Measurements from ENCODE around the gene ZNRF2.

The ZNRF2 gene

DNA sequence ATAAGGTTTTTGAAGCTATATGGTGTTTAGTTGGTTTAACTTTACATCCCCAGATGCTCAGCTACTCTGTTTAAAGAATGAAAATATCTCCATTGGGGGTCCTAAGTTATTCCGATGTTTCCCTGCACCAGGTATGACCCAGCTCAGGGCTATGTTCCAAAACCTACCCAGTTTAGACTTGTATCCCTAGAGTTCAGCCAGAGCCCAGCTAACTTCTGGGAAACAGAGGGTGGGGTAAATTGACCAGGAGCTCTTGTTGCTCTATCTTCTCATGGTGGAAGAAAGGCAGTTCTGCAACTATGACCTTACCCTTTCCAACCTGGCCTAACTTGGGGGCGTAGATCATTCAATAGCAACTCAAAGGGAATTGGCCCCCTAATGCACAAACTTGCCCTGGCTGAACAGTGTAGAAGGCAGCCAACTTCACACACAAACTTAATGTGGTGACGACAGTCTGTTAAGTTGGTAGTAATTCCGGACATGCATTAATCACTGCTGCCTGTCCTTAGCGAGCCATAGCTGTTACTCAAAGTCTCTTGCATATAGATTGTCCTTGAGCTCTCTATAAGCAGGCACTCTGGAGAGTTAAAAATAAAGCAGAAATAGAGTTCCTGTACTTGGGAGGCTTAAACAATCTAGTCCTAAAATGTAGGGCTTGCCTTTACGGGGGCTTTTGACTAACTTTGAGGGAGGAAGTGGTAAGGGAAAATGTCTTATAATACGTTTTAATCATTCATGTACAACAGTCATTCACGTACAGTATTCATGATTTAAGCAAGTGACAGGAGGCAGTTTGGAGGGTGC is 5.3 kb upstream of the ZNRF2 start:
- no peak overlapping the region for H3K4me3 ChIP-seq (ENCODE audit: low read length)
- DNase-seq (ENCODE audit: low read depth) = no peak
- TF ChIP-seq, protein P1, sequence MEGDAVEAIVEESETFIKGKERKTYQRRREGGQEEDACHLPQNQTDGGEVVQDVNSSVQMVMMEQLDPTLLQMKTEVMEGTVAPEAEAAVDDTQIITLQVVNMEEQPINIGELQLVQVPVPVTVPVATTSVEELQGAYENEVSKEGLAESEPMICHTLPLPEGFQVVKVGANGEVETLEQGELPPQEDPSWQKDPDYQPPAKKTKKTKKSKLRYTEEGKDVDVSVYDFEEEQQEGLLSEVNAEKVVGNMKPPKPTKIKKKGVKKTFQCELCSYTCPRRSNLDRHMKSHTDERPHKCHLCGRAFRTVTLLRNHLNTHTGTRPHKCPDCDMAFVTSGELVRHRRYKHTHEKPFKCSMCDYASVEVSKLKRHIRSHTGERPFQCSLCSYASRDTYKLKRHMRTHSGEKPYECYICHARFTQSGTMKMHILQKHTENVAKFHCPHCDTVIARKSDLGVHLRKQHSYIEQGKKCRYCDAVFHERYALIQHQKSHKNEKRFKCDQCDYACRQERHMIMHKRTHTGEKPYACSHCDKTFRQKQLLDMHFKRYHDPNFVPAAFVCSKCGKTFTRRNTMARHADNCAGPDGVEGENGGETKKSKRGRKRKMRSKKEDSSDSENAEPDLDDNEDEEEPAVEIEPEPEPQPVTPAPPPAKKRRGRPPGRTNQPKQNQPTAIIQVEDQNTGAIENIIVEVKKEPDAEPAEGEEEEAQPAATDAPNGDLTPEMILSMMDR (conservative IDR thresholded peaks at IDR 0.05; ENCODE audit: low read depth, low read length) = no peak

DNA sequence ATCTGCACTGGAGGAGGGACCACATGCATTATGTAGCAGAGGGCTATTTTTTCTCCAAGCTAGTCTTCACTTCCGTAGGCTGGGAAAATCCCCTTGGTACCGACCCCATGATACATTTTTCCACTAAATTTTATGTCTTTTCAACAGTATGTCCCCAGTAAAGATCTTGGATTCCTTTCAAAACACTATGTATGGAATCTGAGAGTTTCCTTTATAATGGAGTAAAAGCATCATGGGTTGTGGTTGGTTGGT is 4.8 kb upstream of the ZNRF2 start:
- DNase-seq (ENCODE audit: low read depth) = no peak
- TF ChIP-seq, protein P1 (conservative IDR thresholded peaks at IDR 0.05; ENCODE audit: low read depth, low read length) = no peak
- no peak overlapping the region for H3K4me3 ChIP-seq (ENCODE audit: low read length)

DNA sequence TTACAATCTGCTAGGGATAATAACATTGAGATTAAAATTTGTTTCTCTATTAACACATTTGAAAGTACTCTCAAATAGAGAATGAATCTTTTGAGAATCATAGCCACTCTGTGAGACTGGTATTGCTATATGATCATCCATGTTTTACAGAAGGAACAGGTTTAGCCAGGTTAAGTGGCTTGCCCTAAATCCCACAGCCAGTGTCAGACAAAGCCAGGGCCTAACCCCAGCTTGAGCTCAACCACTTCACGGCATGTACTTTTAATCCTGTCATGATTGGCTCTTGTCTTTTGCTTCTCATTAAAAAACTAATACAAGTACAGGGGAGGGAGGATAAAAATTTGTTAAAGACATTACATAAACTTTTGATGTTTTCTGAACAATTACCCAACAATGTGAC is 3.8 kb upstream of the ZNRF2 start:
- DNase-seq (ENCODE audit: low read depth) = no peak
- TF ChIP-seq, protein P1 (conservative IDR thresholded peaks at IDR 0.05; ENCODE audit: low read depth, low read length) = no peak
- H3K4me3 ChIP-seq (ENCODE audit: low read length) = no peak overlapping the region

GRCh38 chr7:30281263-30281662 is 3.1 kb upstream of the ZNRF2 start:
- no peak overlapping the region for H3K4me3 ChIP-seq (ENCODE audit: low read length)
- TF ChIP-seq, protein P1 (conservative IDR thresholded peaks at IDR 0.05; ENCODE audit: low read depth, low read length) = no peak
- no peak for DNase-seq (ENCODE audit: low read depth)

DNA sequence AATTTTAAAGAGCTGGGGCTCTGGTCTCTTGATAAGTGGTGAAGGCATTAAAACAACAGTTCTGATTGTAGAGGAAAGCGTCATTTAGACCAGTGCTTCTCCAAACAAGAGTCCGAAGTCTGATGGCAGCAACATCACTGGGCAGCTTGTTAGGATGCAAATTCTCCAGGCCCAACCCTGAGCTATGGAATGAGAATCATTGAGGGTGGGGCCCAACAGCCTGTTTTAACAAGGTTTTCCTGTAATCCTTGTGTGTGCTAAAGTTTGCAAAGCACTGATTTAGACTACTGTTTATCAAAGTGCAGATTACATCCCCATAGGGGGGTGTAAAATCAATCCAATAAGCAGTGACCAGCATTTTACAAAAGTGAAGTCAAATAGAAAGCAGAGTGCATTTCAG is 2.6 kb upstream of the ZNRF2 start:
- H3K4me3 ChIP-seq (ENCODE audit: low read length) = no peak overlapping the region
- TF ChIP-seq, protein P1 (conservative IDR thresholded peaks at IDR 0.05; ENCODE audit: low read depth, low read length) = no peak
- DNase-seq (ENCODE audit: low read depth) = no peak

DNA sequence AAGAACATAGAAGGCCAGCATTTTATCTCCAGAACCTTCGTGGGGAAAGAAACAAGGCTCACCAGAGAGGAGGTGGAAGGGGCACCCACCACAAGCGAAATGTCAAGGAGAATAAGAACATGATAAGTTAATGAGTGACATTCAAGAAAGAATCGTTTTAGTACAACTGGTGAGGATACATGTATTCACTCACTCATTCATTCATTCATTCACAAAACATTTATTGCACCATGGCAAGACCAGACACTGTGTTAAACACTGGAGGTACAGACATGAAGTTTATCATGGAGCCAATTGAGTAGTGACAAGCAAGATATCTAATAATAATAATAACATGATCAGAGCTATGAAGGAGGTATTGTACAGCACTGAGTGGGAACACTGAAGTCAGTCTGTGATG is 1.7 kb upstream of the ZNRF2 start:
- no peak overlapping the region for H3K4me3 ChIP-seq (ENCODE audit: low read length)
- TF ChIP-seq, protein P1 (conservative IDR thresholded peaks at IDR 0.05; ENCODE audit: low read depth, low read length) = no peak
- DNase-seq (ENCODE audit: low read depth) = no peak

- TF ChIP-seq, protein P1 (conservative IDR thresholded peaks at IDR 0.05; ENCODE audit: low read depth, low read length) = no peak
- peak overlapping the region; percentile 80 for H3K4me3 ChIP-seq (ENCODE audit: low read length)
- no peak for DNase-seq (ENCODE audit: low read depth)
Observed at GRCh38 chr7:30285067-30285535, 704 bp downstream of the ZNRF2 start.

Measured in retinal pigment epithelial cell (primary cell).